Measurements from ENCODE around the gene SH3BP4. TPM values are rescaled to one million over a fixed set of nuclear protein-coding genes. Genes with fewer than 3 reads are reported as not detected.

SH3BP4 gene
- total RNA-seq, 1 experiment from 2014 or later, result 35.5 TPM

GRCh38 chr2:235045973-235046343, 94.1 kb downstream of the SH3BP4 start:
- Histone ChIP-seq H3K27me3 (no peaks in the 10 kb centered on the region), H3K4me3 (no peak overlapping the region), H3K9me3 (replicated peaks) (no peaks in the 10 kb centered on the region), H3K27ac (no peak overlapping the region), H3K36me3 (peaks cover 32% of the 10 kb centered on the region), H3K4me1 (peaks cover 18% of the 10 kb centered on the region)
- no peak for DNase-seq

- no peak overlapping the region for H3K27ac ChIP-seq
- H3K36me3 ChIP-seq, result peaks cover 26% of the 10 kb centered on the region
- no peak for DNase-seq
- no peaks in the 10 kb centered on the region for H3K27me3 ChIP-seq
- no peaks in the 10 kb centered on the region for H3K9me3 ChIP-seq (replicated peaks)
- no peak overlapping the region for H3K4me3 ChIP-seq
- peaks cover 23% of the 10 kb centered on the region for H3K4me1 ChIP-seq
Observed at GRCh38 chr2:235046589-235046988, 94.8 kb downstream of the SH3BP4 start.

GRCh38 chr2:235047171-235048160, 95.6 kb downstream of the SH3BP4 start:
- peaks cover 31% of the 10 kb centered on the region for H3K4me1 ChIP-seq
- H3K27ac ChIP-seq, result no peak overlapping the region
- peaks cover 17% of the 10 kb centered on the region for H3K36me3 ChIP-seq

GRCh38 chr2:235048549-235048948, 96.7 kb downstream of the SH3BP4 start:
- Histone ChIP-seq H3K4me3 (no peak overlapping the region), H3K27me3 (no peaks in the 10 kb centered on the region), H3K36me3 (peaks cover 11% of the 10 kb centered on the region), H3K4me1 (peaks cover 31% of the 10 kb centered on the region), H3K27ac (no peak overlapping the region), H3K9me3 (replicated peaks) (no peaks in the 10 kb centered on the region)
- no peak for DNase-seq

More at GRCh38 chr2:235047171-235048160, 95.6 kb downstream of the SH3BP4 start:
- no peak for DNase-seq
- no peaks in the 10 kb centered on the region for H3K27me3 ChIP-seq
- no peak overlapping the region for H3K4me3 ChIP-seq
- no peaks in the 10 kb centered on the region for H3K9me3 ChIP-seq (replicated peaks)

GRCh38 chr2:235049069-235049468, 97.3 kb downstream of the SH3BP4 start:
- no peak for DNase-seq
- no peak overlapping the region for H3K27ac ChIP-seq
- no peak overlapping the region for H3K4me3 ChIP-seq
- H3K27me3 ChIP-seq, result no peaks in the 10 kb centered on the region
- peaks cover 7% of the 10 kb centered on the region for H3K36me3 ChIP-seq
- H3K9me3 ChIP-seq (replicated peaks), result no peaks in the 10 kb centered on the region
- H3K4me1 ChIP-seq, result peaks cover 31% of the 10 kb centered on the region

GRCh38 chr2:235049719-235050118, 97.9 kb downstream of the SH3BP4 start:
- Histone ChIP-seq H3K9me3 (replicated peaks) (no peaks in the 10 kb centered on the region), H3K4me1 (peaks cover 31% of the 10 kb centered on the region), H3K27me3 (no peaks in the 10 kb centered on the region), H3K27ac (peak overlapping the region; percentile 91), H3K4me3 (no peak overlapping the region), H3K36me3 (peaks cover 7% of the 10 kb centered on the region)
- peak; percentile 24 to 30 for DNase-seq

- Histone ChIP-seq H3K36me3 (peaks cover 10% of the 10 kb centered on the region), H3K27ac (peak overlapping the region; percentile 91), H3K27me3 (no peaks in the 10 kb centered on the region), H3K4me1 (peaks cover 34% of the 10 kb centered on the region), H3K4me3 (peak overlapping the region; percentile 29), H3K9me3 (replicated peaks) (no peaks in the 10 kb centered on the region)
- DNase-seq, result peak; percentile 99
Observed at GRCh38 chr2:235050980-235051351, 99.1 kb downstream of the SH3BP4 start.

- peaks cover 34% of the 10 kb centered on the region for H3K4me1 ChIP-seq
- H3K4me3 ChIP-seq, result no peak overlapping the region
- no peaks in the 10 kb centered on the region for H3K27me3 ChIP-seq
- H3K9me3 ChIP-seq (replicated peaks), result no peaks in the 10 kb centered on the region
- H3K36me3 ChIP-seq, result peaks cover 12% of the 10 kb centered on the region
- peak overlapping the region; percentile 91 for H3K27ac ChIP-seq
- peak; percentile 88 for DNase-seq
Observed at GRCh38 chr2:235051436-235052260, 99.8 kb downstream of the SH3BP4 start.

- Histone ChIP-seq H3K4me1 (peaks cover 34% of the 10 kb centered on the region), H3K27me3 (no peaks in the 10 kb centered on the region), H3K27ac (no peak overlapping the region; the same call in 1 of the 2 replicates), H3K4me3 (no peak overlapping the region), H3K36me3 (peaks cover 12% of the 10 kb centered on the region), H3K9me3 (replicated peaks) (no peaks in the 10 kb centered on the region)
- no peak for DNase-seq
Observed at GRCh38 chr2:235052514-235053354, 100.9 kb downstream of the SH3BP4 start.

GRCh38 chr2:235053651-235054050, 101.8 kb downstream of the SH3BP4 start:
- no peak for DNase-seq
- Histone ChIP-seq H3K4me1 (peaks cover 34% of the 10 kb centered on the region), H3K27ac (no peak overlapping the region), H3K4me3 (no peak overlapping the region), H3K27me3 (no peaks in the 10 kb centered on the region), H3K9me3 (replicated peaks) (no peaks in the 10 kb centered on the region), H3K36me3 (peaks cover 12% of the 10 kb centered on the region)

- H3K27ac ChIP-seq, result no peak overlapping the region
- no peak for DNase-seq
- H3K36me3 ChIP-seq, result peaks cover 12% of the 10 kb centered on the region
Observed at GRCh38 chr2:235054475-235054874, 102.7 kb downstream of the SH3BP4 start.

GRCh38 chr2:235054919-235055318, 103.1 kb downstream of the SH3BP4 start:
- Histone ChIP-seq H3K36me3 (peaks cover 14% of the 10 kb centered on the region), H3K27ac (no peak overlapping the region), H3K9me3 (replicated peaks) (no peaks in the 10 kb centered on the region), H3K4me1 (peaks cover 25% of the 10 kb centered on the region), H3K4me3 (no peak overlapping the region), H3K27me3 (no peaks in the 10 kb centered on the region)
- no peak for DNase-seq

More at GRCh38 chr2:235054475-235054874, 102.7 kb downstream of the SH3BP4 start:
- peaks cover 29% of the 10 kb centered on the region for H3K4me1 ChIP-seq
- H3K4me3 ChIP-seq, result no peak overlapping the region
- H3K27me3 ChIP-seq, result no peaks in the 10 kb centered on the region
- H3K9me3 ChIP-seq (replicated peaks), result no peaks in the 10 kb centered on the region

GRCh38 chr2:235055891-235056516, 104.2 kb downstream of the SH3BP4 start:
- Histone ChIP-seq H3K36me3 (peaks cover 14% of the 10 kb centered on the region), H3K4me3 (no peak overlapping the region), H3K4me1 (peaks cover 16% of the 10 kb centered on the region), H3K27me3 (no peaks in the 10 kb centered on the region), H3K9me3 (replicated peaks) (no peaks in the 10 kb centered on the region), H3K27ac (no peak overlapping the region)
- peak; percentile 52 to 65 for DNase-seq

GRCh38 chr2:235056768-235057167, 105.0 kb downstream of the SH3BP4 start:
- Histone ChIP-seq H3K36me3 (peaks cover 14% of the 10 kb centered on the region), H3K27ac (no peak overlapping the region), H3K27me3 (no peaks in the 10 kb centered on the region), H3K4me1 (peaks cover 9% of the 10 kb centered on the region), H3K4me3 (no peak overlapping the region), H3K9me3 (replicated peaks) (no peaks in the 10 kb centered on the region)
- no peak for DNase-seq
